WTC11 (cell line): ENCODE results near the gene RELT. TPM values are rescaled to one million over a fixed set of nuclear protein-coding genes. Genes with fewer than 3 reads are reported as not detected.

Experiments used
- ATAC-seq: fragments of 200-7000 bp; cut with Tn5 transposase; 2 replicates; pipeline ENCODE4 v1.10.0; 2021; ENCODE audit warnings: mild to moderate bottlenecking, moderate library complexity
- CTCF ChIA-PET: fragments of 300-600 bp; sonication (Branson Sonifier 250); formaldehyde crosslinking; loops from one replicate; lab custom pipeline; 2021; ENCODE audit warnings: antibody characterized with exemption; lab: Charles Lee
- POLR2A ChIA-PET: fragments of 350-600 bp; sonication (Branson Sonifier 250); formaldehyde crosslinking; loops from one replicate; lab custom pipeline; 2021; ENCODE audit warnings: antibody characterized with exemption; lab: Charles Lee
- DNase-seq: peaks from one replicate; pipeline ENCODE4 v3.0.0; 2021; ENCODE audit warnings: low spot score
- H3K27ac Mint-ChIP-seq: 2 replicates; pipeline ENCODE4 v1.8.0; 2021; ENCODE audit warnings: mixed read lengths
- H3K27me3 Mint-ChIP-seq: 2 replicates; pipeline ENCODE4 v1.8.0; 2021; ENCODE audit warnings: low read depth, mild to moderate bottlenecking, moderate library complexity, mixed read lengths
- H3K36me3 Mint-ChIP-seq: 2 replicates; pipeline ENCODE4 v1.8.0; 2021; ENCODE audit warnings: mixed read lengths
- H3K4me1 Mint-ChIP-seq: 2 replicates; pipeline ENCODE4 v1.8.0; 2022; ENCODE audit warnings: mixed read lengths
- H3K4me3 Mint-ChIP-seq: 2 replicates; pipeline ENCODE4 v1.8.0; 2021; ENCODE audit warnings: mild to moderate bottlenecking, moderate library complexity, mixed read lengths
- H3K9me3 Mint-ChIP-seq: 2 replicates; pipeline ENCODE4 v1.8.0; 2021; ENCODE audit warnings: mixed read lengths
- CREM ChIP-seq: sonication (generic); formaldehyde crosslinking; IDR thresholded peaks from 2 replicates; pipeline ENCODE4 v1.8.1; 2022; ENCODE audit warnings: mild to moderate bottlenecking, missing genetic modification reagents, moderate library complexity
- GRHL2 ChIP-seq: fragments of 250-450 bp; sonication (Bioruptor Pico); IDR thresholded peaks from 2 replicates; pipeline ENCODE4 v1.8.0; 2022; ENCODE audit warnings: mild to moderate bottlenecking, moderate library complexity; ENCODE audit not compliant: insufficient replicate concordance, severe bottlenecking
- GTF2I ChIP-seq: fragments of 250-450 bp; sonication (Bioruptor Pico); conservative IDR thresholded peaks from 2 replicates; pipeline ENCODE4 v1.4.0; 2021; ENCODE audit warnings: mild to moderate bottlenecking
- MAX ChIP-seq: sonication (generic); formaldehyde crosslinking; IDR thresholded peaks from 2 replicates; pipeline ENCODE4 v1.8.0; 2022; ENCODE audit warnings: mild to moderate bottlenecking, missing genetic modification reagents
- MXD4 ChIP-seq: fragments of 250-450 bp; sonication (Bioruptor Pico); IDR thresholded peaks from 2 replicates; pipeline ENCODE4 v1.8.0; 2021; ENCODE audit warnings: mild to moderate bottlenecking, moderate library complexity, borderline replicate concordance
- MYBL2 ChIP-seq: sonication (generic); formaldehyde crosslinking; IDR thresholded peaks from 2 replicates; pipeline ENCODE4 v1.8.1; 2023; ENCODE audit warnings: mild to moderate bottlenecking, moderate library complexity, missing genetic modification reagents
- RORB ChIP-seq: fragments of 250-450 bp; sonication (Bioruptor Pico); IDR thresholded peaks from 2 replicates; pipeline ENCODE4 v1.9.0; 2021; ENCODE audit warnings: mild to moderate bottlenecking
- SOX15 ChIP-seq: fragments of 250-450 bp; sonication (Bioruptor Pico); IDR thresholded peaks from 2 replicates; pipeline ENCODE4 v1.9.0; 2021; ENCODE audit warnings: mild to moderate bottlenecking
- SP1 ChIP-seq: sonication (generic); formaldehyde crosslinking; conservative IDR thresholded peaks from 2 replicates; pipeline ENCODE4 v1.8.1; 2022; ENCODE audit warnings: missing genetic modification reagents
- TEAD4 ChIP-seq: sonication (generic); formaldehyde crosslinking; IDR thresholded peaks from 2 replicates; pipeline ENCODE4 v1.8.0; 2022; ENCODE audit warnings: mild to moderate bottlenecking, missing genetic modification reagents
- TP53 ChIP-seq: sonication (generic); formaldehyde crosslinking; IDR thresholded peaks from 2 replicates; pipeline ENCODE4 v1.8.1; 2023; ENCODE audit warnings: mild to moderate bottlenecking, missing genetic modification reagents
- ZNF121 ChIP-seq: sonication (generic); formaldehyde crosslinking; IDR thresholded peaks from 2 replicates; pipeline ENCODE4 v1.8.0; 2023; ENCODE audit warnings: missing genetic modification reagents
- ZNF263 ChIP-seq: sonication (generic); formaldehyde crosslinking; IDR thresholded peaks from 2 replicates; pipeline ENCODE4 v1.8.1; 2022; ENCODE audit warnings: low read depth, mild to moderate bottlenecking, moderate library complexity, missing genetic modification reagents
- total RNA-seq: library from RNA; stranded (reverse); gene quantifications from 3 replicates; pipeline ENCODE4 v1.2.3, GENCODE V29; 2021
- TF ChIP-seq, protein P1 (sequence below): sonication (generic); formaldehyde crosslinking; IDR thresholded peaks from 2 replicates; pipeline ENCODE4 v1.8.0; 2022; ENCODE audit warnings: missing genetic modification reagents
- TF ChIP-seq, protein P2 (sequence below): sonication (generic); formaldehyde crosslinking; IDR thresholded peaks from 2 replicates; pipeline ENCODE4 v1.8.0; 2023; ENCODE audit warnings: mild to moderate bottlenecking, missing genetic modification reagents
- TF ChIP-seq, protein P3 (sequence below): sonication (generic); formaldehyde crosslinking; conservative IDR thresholded peaks from 2 replicates; pipeline ENCODE4 v1.8.1; 2023; ENCODE audit warnings: mild to moderate bottlenecking, low read depth, missing genetic modification reagents, moderate library complexity
- TF ChIP-seq, protein P4 (sequence below): sonication (generic); formaldehyde crosslinking; IDR thresholded peaks from 2 replicates; pipeline ENCODE4 v1.8.0; 2023; ENCODE audit warnings: missing genetic modification reagents
- TF ChIP-seq, protein P5 (sequence below): fragments of 250-450 bp; sonication (Bioruptor Pico); IDR thresholded peaks from 2 replicates; pipeline ENCODE4 v1.9.0; 2021; ENCODE audit warnings: moderate library complexity, mild to moderate bottlenecking, inconsistent platforms, borderline replicate concordance
- TF ChIP-seq, protein P6 (sequence below): fragments of 250-450 bp; sonication (Bioruptor Pico); conservative IDR thresholded peaks from 2 replicates; pipeline ENCODE4 v1.9.0; 2021; ENCODE audit warnings: mild to moderate bottlenecking

The RELT gene
- total RNA-seq, 1 experiment from 2014 or later, result 6.7 TPM

GRCh38 chr11:73405146-73405510, 28.9 kb downstream of the RELT start (continued):
- TF ChIP-seq, protein P1, sequence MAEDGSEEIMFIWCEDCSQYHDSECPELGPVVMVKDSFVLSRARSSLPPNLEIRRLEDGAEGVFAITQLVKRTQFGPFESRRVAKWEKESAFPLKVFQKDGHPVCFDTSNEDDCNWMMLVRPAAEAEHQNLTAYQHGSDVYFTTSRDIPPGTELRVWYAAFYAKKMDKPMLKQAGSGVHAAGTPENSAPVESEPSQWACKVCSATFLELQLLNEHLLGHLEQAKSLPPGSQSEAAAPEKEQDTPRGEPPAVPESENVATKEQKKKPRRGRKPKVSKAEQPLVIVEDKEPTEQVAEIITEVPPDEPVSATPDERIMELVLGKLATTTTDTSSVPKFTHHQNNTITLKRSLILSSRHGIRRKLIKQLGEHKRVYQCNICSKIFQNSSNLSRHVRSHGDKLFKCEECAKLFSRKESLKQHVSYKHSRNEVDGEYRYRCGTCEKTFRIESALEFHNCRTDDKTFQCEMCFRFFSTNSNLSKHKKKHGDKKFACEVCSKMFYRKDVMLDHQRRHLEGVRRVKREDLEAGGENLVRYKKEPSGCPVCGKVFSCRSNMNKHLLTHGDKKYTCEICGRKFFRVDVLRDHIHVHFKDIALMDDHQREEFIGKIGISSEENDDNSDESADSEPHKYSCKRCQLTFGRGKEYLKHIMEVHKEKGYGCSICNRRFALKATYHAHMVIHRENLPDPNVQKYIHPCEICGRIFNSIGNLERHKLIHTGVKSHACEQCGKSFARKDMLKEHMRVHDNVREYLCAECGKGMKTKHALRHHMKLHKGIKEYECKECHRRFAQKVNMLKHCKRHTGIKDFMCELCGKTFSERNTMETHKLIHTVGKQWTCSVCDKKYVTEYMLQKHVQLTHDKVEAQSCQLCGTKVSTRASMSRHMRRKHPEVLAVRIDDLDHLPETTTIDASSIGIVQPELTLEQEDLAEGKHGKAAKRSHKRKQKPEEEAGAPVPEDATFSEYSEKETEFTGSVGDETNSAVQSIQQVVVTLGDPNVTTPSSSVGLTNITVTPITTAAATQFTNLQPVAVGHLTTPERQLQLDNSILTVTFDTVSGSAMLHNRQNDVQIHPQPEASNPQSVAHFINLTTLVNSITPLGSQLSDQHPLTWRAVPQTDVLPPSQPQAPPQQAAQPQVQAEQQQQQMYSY (CRISPR knock-in tag), result no peak
- TF ChIP-seq ZNF121 (CRISPR knock-in tag) (no peak), SP1 (CRISPR knock-in tag) (no peak), CREM (CRISPR knock-in tag) (no peak), TEAD4 (no peak), ZNF263 (CRISPR knock-in tag) (no peak)
- TF ChIP-seq, protein P2, sequence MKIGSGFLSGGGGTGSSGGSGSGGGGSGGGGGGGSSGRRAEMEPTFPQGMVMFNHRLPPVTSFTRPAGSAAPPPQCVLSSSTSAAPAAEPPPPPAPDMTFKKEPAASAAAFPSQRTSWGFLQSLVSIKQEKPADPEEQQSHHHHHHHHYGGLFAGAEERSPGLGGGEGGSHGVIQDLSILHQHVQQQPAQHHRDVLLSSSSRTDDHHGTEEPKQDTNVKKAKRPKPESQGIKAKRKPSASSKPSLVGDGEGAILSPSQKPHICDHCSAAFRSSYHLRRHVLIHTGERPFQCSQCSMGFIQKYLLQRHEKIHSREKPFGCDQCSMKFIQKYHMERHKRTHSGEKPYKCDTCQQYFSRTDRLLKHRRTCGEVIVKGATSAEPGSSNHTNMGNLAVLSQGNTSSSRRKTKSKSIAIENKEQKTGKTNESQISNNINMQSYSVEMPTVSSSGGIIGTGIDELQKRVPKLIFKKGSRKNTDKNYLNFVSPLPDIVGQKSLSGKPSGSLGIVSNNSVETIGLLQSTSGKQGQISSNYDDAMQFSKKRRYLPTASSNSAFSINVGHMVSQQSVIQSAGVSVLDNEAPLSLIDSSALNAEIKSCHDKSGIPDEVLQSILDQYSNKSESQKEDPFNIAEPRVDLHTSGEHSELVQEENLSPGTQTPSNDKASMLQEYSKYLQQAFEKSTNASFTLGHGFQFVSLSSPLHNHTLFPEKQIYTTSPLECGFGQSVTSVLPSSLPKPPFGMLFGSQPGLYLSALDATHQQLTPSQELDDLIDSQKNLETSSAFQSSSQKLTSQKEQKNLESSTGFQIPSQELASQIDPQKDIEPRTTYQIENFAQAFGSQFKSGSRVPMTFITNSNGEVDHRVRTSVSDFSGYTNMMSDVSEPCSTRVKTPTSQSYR (CRISPR knock-in tag), result no peak
- TF ChIP-seq, protein P3, sequence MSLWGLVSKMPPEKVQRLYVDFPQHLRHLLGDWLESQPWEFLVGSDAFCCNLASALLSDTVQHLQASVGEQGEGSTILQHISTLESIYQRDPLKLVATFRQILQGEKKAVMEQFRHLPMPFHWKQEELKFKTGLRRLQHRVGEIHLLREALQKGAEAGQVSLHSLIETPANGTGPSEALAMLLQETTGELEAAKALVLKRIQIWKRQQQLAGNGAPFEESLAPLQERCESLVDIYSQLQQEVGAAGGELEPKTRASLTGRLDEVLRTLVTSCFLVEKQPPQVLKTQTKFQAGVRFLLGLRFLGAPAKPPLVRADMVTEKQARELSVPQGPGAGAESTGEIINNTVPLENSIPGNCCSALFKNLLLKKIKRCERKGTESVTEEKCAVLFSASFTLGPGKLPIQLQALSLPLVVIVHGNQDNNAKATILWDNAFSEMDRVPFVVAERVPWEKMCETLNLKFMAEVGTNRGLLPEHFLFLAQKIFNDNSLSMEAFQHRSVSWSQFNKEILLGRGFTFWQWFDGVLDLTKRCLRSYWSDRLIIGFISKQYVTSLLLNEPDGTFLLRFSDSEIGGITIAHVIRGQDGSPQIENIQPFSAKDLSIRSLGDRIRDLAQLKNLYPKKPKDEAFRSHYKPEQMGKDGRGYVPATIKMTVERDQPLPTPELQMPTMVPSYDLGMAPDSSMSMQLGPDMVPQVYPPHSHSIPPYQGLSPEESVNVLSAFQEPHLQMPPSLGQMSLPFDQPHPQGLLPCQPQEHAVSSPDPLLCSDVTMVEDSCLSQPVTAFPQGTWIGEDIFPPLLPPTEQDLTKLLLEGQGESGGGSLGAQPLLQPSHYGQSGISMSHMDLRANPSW (CRISPR knock-in tag), result no peak
- TF ChIP-seq, protein P4, sequence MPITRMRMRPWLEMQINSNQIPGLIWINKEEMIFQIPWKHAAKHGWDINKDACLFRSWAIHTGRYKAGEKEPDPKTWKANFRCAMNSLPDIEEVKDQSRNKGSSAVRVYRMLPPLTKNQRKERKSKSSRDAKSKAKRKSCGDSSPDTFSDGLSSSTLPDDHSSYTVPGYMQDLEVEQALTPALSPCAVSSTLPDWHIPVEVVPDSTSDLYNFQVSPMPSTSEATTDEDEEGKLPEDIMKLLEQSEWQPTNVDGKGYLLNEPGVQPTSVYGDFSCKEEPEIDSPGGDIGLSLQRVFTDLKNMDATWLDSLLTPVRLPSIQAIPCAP (CRISPR knock-in tag), result no peak

- ATAC-seq, result no peak
- H3K4me3 Mint-ChIP-seq, result no peak overlapping the region
- DNase-seq, result no peak
- ChIA-PET POLR2A (no interaction called here), CTCF (interaction anchor here (0.6 to 3.4 kb wide), 4 partner anchors 13 to 255 kb away, joined by 3 to 21 read pairs (median 4); no protein-coding TSS in a partner anchor)
- H3K4me1 Mint-ChIP-seq, result peaks cover 6% of the 10 kb centered on the region
- H3K27me3 Mint-ChIP-seq, result no peaks in the 10 kb centered on the region
- peaks cover 15% of the 10 kb centered on the region for H3K36me3 Mint-ChIP-seq
- H3K27ac Mint-ChIP-seq, result no peak overlapping the region
- no peaks in the 10 kb centered on the region for H3K9me3 Mint-ChIP-seq
- TF ChIP-seq, protein P4 (CRISPR knock-in tag), result no peak
- no peak for TF ChIP-seq MYBL2
- no peak for TF ChIP-seq MAX
- no peak for TF ChIP-seq GTF2I
- no peak for TF ChIP-seq SP1 (CRISPR knock-in tag)
- no peak for TF ChIP-seq SOX15
- TF ChIP-seq, protein P5, sequence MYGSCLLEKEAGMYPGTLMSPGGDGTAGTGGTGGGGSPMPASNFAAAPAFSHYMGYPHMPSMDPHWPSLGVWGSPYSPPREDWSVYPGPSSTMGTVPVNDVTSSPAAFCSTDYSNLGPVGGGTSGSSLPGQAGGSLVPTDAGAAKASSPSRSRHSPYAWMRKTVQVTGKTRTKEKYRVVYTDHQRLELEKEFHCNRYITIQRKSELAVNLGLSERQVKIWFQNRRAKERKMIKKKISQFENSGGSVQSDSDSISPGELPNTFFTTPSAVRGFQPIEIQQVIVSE, result no peak
- TF ChIP-seq, protein P6, sequence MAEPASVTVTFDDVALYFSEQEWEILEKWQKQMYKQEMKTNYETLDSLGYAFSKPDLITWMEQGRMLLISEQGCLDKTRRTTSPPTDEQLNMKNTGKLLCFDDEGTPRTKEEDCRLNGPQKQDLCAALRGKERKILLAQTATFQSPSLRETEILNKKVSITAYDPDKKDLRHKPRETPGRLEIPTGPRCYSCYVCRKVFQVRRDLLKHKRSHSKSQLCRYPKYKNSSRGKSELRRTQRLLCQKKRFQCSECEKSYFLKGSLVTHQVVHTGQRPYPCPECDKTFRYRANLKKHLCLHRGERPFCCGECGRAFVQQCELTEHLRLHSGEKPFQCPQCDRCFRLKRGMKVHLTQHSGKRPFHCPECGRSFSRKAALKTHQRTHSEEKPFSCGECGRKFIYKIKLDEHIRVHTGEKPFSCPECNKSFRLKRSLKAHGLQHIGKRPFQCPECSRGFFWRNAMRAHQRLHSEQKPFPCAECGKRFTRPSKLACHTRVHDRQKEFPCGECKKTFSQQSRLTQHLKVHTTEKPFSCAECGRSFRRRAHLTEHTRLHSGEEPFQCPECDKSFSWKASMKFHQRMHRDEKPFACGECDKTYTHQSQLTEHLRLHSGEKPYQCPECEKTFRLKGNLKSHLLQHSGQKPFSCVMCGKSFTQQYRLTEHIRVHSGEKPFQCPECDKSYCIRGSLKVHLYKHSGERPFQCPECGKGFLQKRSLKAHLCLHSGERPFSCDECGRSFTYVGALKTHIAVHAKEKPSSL, result no peak
- TF ChIP-seq MXD4, result no peak
- TF ChIP-seq ZNF121 (CRISPR knock-in tag), result no peak
- TF ChIP-seq TP53 (CRISPR knock-in tag), result no peak
- TF ChIP-seq GRHL2 (CRISPR knock-in tag), result no peak
- TF ChIP-seq, protein P3 (CRISPR knock-in tag), result no peak
- TF ChIP-seq RORB (CRISPR knock-in tag), result no peak
These were observed 29.9 kb downstream of the RELT start for GRCh38 chr11:73406131-73406530.
